ENCODE measurements around the gene DDX31.
"Not testable (repeated sequence)": the region's sequence is repeated elsewhere in the genome, so short reads cannot be mapped to it uniquely, and the experiment has no call there.

DNA sequence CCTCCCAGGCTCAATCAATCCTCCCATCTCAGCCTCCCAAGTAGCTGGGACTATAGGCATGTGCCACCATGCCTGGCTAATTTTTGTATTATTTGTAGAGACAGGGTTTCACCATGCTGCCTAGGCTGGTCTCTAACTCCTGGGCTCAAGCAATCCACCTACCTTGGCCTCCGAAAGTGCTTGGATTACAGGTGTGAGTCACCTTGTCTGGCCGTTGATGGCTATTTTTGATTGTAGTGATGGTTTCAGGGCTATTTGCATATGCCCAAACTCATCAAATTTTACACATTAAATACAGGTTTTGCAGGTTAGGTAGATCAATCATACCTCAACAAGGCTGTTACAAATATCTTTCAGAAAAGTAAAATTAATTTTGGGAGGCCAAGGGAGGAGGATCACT, 101.0 kb downstream of the DDX31 start:
- TF ChIP-seq, protein P1, sequence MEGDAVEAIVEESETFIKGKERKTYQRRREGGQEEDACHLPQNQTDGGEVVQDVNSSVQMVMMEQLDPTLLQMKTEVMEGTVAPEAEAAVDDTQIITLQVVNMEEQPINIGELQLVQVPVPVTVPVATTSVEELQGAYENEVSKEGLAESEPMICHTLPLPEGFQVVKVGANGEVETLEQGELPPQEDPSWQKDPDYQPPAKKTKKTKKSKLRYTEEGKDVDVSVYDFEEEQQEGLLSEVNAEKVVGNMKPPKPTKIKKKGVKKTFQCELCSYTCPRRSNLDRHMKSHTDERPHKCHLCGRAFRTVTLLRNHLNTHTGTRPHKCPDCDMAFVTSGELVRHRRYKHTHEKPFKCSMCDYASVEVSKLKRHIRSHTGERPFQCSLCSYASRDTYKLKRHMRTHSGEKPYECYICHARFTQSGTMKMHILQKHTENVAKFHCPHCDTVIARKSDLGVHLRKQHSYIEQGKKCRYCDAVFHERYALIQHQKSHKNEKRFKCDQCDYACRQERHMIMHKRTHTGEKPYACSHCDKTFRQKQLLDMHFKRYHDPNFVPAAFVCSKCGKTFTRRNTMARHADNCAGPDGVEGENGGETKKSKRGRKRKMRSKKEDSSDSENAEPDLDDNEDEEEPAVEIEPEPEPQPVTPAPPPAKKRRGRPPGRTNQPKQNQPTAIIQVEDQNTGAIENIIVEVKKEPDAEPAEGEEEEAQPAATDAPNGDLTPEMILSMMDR (conservative IDR thresholded peaks at IDR 0.05; ENCODE audit: low read length) = not testable (repeated sequence)
- TF ChIP-seq EZH2phosphoT487 (IDR thresholded peaks at IDR 0.05; ENCODE audit: borderline replicate concordance, low read depth, low read length) = not testable (repeated sequence)
